HepG2 (cell line): ENCODE results near the gene RGS19. TPM values are rescaled to one million over a fixed set of nuclear protein-coding genes. Genes with fewer than 3 reads are reported as not detected.

Experiments
- ATAC-seq: fragments of 200-7000 bp; cut with Tn5 transposase; 3 replicates; pipeline ENCODE4 v1.9.1; 2020; ENCODE audit warnings: mild to moderate bottlenecking, moderate library complexity
- BruUV-seq: library from RNA; stranded (reverse); fragments of 400-500 nt; replicated peaks from 2 replicates; lab custom pipeline; 2021; lab: Mats Ljungman, UMichigan
- CTCF ChIA-PET: fragments of 300-600 bp; formaldehyde crosslinking; extraction: SDS; loops from one replicate; lab custom pipeline; 2021; ENCODE audit warnings: low total read pairs, inconsistent platforms, low intra/inter-chr PET ratio; lab: Yijun Ruan, JAX
- POLR2A ChIA-PET: fragments of 350-600 bp; sonication (Branson Sonifier 250); formaldehyde crosslinking; loops from one replicate; lab custom pipeline; 2020; ENCODE audit warnings: antibody characterized with exemption, inconsistent platforms; lab: Yijun Ruan, JAX
- DNase-seq: peaks from one replicate; pipeline ENCODE4 v3.0.0-alpha.2; 2015; ENCODE audit warnings: low spot score
- FAIRE-seq: peaks from 3 replicates; lab custom pipeline; 2011; peaks lifted over from hg19 to GRCh38; lab: Jason Lieb, UNC
- H2AFZ ChIP-seq: one replicate; pipeline ENCODE4 v1.6.1; 2011; ENCODE audit warnings: low read length, inconsistent platforms
- H3K27ac ChIP-seq: fragments of 300-600 bp; 3 replicates; pipeline ENCODE4 v1.8.0; 2011; ENCODE audit warnings: mixed run types, mild to moderate bottlenecking, mixed read lengths, low read length, inconsistent platforms; ENCODE audit not compliant: insufficient read depth; ENCODE audit errors: extremely low read length
- H3K27me3 ChIP-seq, 2 experiments: fragments of 200-600 bp in 1 of 2; 2 replicates in 1 of 2; 3 replicates in 1 of 2; pipeline versions ENCODE4 v1.6.0 to v1.8.0; 2011; ENCODE audit warnings: low read length in 2 of 2, mild to moderate bottlenecking in 2 of 2, moderate library complexity in 2 of 2, inconsistent platforms in 1 of 2; ENCODE audit not compliant: insufficient read depth in 2 of 2, control insufficient read depth in 1 of 2
- H3K36me3 ChIP-seq, 2 experiments: fragments of 200-600 bp in 1 of 2; replicated peaks in 1 of 2; 2 replicates in 1 of 2; 3 replicates in 1 of 2; pipeline versions ENCODE4 v1.5.1 to v1.8.0; 2011; ENCODE audit warnings: low read length in 2 of 2, inconsistent platforms in 1 of 2; ENCODE audit not compliant: insufficient read depth in 2 of 2, control insufficient read depth in 1 of 2
- H3K4me1 ChIP-seq: 2 replicates; pipeline ENCODE4 v1.5.1; 2012; ENCODE audit warnings: low read length, inconsistent platforms; ENCODE audit not compliant: insufficient read depth
- H3K4me2 ChIP-seq: 2 replicates; pipeline ENCODE4 v1.6.0; 2011; ENCODE audit warnings: low read depth, low read length, inconsistent platforms
- H3K4me3 ChIP-seq, 3 experiments: fragments of 200-600 bp in 1 of 3; sonication (generic), shearing (Covaris generic) in 1 of 3; replicated peaks in 1 of 3; 2 replicates each; pipeline ENCODE4 v1.5.1; 2011 to 2016; ENCODE audit warnings: low read length in 3 of 3, inconsistent platforms in 2 of 3, low read depth in 2 of 3, mild to moderate bottlenecking in 2 of 3, control low read depth in 1 of 3, mixed read lengths in 1 of 3; ENCODE audit not compliant: insufficient read depth in 1 of 3
- H3K79me2 ChIP-seq: one replicate; pipeline ENCODE4 v1.6.1; 2011; ENCODE audit warnings: low read length, inconsistent platforms; ENCODE audit not compliant: insufficient read depth
- H3K9ac ChIP-seq: 2 replicates; pipeline ENCODE4 v1.6.0; 2011; ENCODE audit warnings: mild to moderate bottlenecking, low read depth, low read length, inconsistent platforms; ENCODE audit not compliant: insufficient read depth
- H3K9me3 ChIP-seq: 2 replicates; pipeline ENCODE4 v1.5.1; 2012; ENCODE audit warnings: mild to moderate bottlenecking, low read length
- H4K20me1 ChIP-seq: 2 replicates; pipeline ENCODE4 v1.6.0; 2011; ENCODE audit warnings: inconsistent platforms, mild to moderate bottlenecking, low read length, moderate library complexity; ENCODE audit not compliant: insufficient read depth
- AGO1 ChIP-seq: fragments of 200-400 bp; formaldehyde crosslinking; IDR thresholded peaks from 2 replicates; pipeline ENCODE4 v1.6.1; 2017; ENCODE audit warnings: mild to moderate bottlenecking, low read depth, low read length, moderate library complexity; ENCODE audit not compliant: poor library complexity, severe bottlenecking
- AGO2 ChIP-seq: fragments of 200-400 bp; formaldehyde crosslinking; optimal IDR thresholded peaks from 2 replicates; pipeline ENCODE3; 2017; ENCODE audit warnings: mild to moderate bottlenecking, low read depth, low read length, moderate library complexity
- CCDC6 ChIP-seq: sonication (generic); formaldehyde crosslinking; IDR thresholded peaks from 2 replicates; pipeline ENCODE4 v1.8.1; 2022; ENCODE audit warnings: mild to moderate bottlenecking, missing genetic modification reagents, moderate library complexity
- CENPT ChIP-seq: sonication (generic); formaldehyde crosslinking; IDR thresholded peaks from 2 replicates; pipeline ENCODE4 v1.8.0; 2022; ENCODE audit warnings: low read depth, mild to moderate bottlenecking, moderate library complexity, missing genetic modification reagents
- CREM ChIP-seq, 2 experiments: sonication (generic) in 1 of 2; formaldehyde crosslinking in 1 of 2; IDR thresholded peaks; 2 replicates each; pipeline versions ENCODE4 v1.4.0 to v1.6.1; 2016 to 2020; ENCODE audit warnings: antibody characterized with exemption in 1 of 2, mild to moderate bottlenecking in 1 of 2, missing genetic modification reagents in 1 of 2
- DR1 ChIP-seq: sonication (generic); formaldehyde crosslinking; IDR thresholded peaks from 2 replicates; pipeline ENCODE4 v1.8.0; 2021; ENCODE audit warnings: mild to moderate bottlenecking, missing genetic modification reagents, inconsistent platforms
- E2F1 ChIP-seq: sonication (generic); formaldehyde crosslinking; IDR thresholded peaks from 2 replicates; pipeline ENCODE4 v1.5.0; 2020; ENCODE audit warnings: missing genetic modification reagents
- HDAC1 ChIP-seq: sonication (generic); formaldehyde crosslinking; IDR thresholded peaks from 2 replicates; pipeline ENCODE4 v1.5.1; 2020; ENCODE audit warnings: mild to moderate bottlenecking, missing genetic modification reagents
- HES4 ChIP-seq: sonication (generic); formaldehyde crosslinking; IDR thresholded peaks from 2 replicates; pipeline ENCODE4 v1.9.0; 2021; ENCODE audit warnings: mild to moderate bottlenecking, missing genetic modification reagents, borderline replicate concordance
- KMT2A ChIP-seq: sonication (generic); formaldehyde crosslinking; IDR thresholded peaks from 2 replicates; pipeline ENCODE4 v1.4.0; 2020; ENCODE audit warnings: missing genetic modification reagents
- MAZ ChIP-seq, 2 experiments: sonication (generic) in 1 of 2; formaldehyde crosslinking in 1 of 2; IDR thresholded peaks; 2 replicates each; pipeline versions ENCODE4 v1.5.0 to v1.6.1; 2012 to 2020; ENCODE audit warnings: low read depth in 2 of 2, mild to moderate bottlenecking in 2 of 2, borderline replicate concordance in 1 of 2, improper control_type of control experiment in 1 of 2, low read length in 1 of 2, missing genetic modification reagents in 1 of 2, moderate library complexity in 1 of 2
- POLR2G ChIP-seq: fragments of 200-400 bp; formaldehyde crosslinking; IDR thresholded peaks from 2 replicates; pipeline ENCODE4 v1.6.1; 2018; ENCODE audit warnings: mild to moderate bottlenecking, low read depth, low read length, moderate library complexity
- RBFOX2 ChIP-seq: fragments of 200-400 bp; formaldehyde crosslinking; IDR thresholded peaks from 2 replicates; pipeline ENCODE4 v1.6.1; 2017; ENCODE audit warnings: low read depth, mild to moderate bottlenecking, low read length
- ZBTB25 ChIP-seq: IDR thresholded peaks from 2 replicates; pipeline ENCODE4 v1.6.1; 2018; ENCODE audit warnings: missing genetic modification reagents
- ZBTB33 ChIP-seq: sonication (generic); formaldehyde crosslinking; IDR thresholded peaks from 2 replicates; pipeline ENCODE4 v1.4.0; 2020; ENCODE audit warnings: missing genetic modification reagents
- ZC3H13 ChIP-seq: sonication (generic); formaldehyde crosslinking; IDR thresholded peaks from 2 replicates; pipeline ENCODE4 v1.8.1; 2023; ENCODE audit warnings: mild to moderate bottlenecking, missing genetic modification reagents, moderate library complexity
- WGBS: methylation state at CpG from one replicate; pipeline ENCODE4 v1.1.6; 2017; ENCODE audit warnings: low lambda C conversion rate; 5-methylcytosine and 5-hydroxymethylcytosine counted together
- in situ Hi-C: cut with HindIII; loops from 2 replicates; pipeline ENCODE4 v1.10.0; 2017; ENCODE audit warnings: low pct_unique_long_range_greater_than_20kb; ENCODE audit not compliant: extremely low pct_ligation_motif_present
- intact Hi-C: fragments of 100-400 bp; cut with micrococcal nuclease; formaldehyde crosslinking; loops from one replicate; pipeline ENCODE4 v1.10.0; 2022; ENCODE audit not compliant: unreplicated experiment
- polyA plus RNA-seq, 8 experiments: library from polyadenylated mRNA; depleted of rRNA in 3 of 8; stranded (reverse) in 7 of 8; unstranded in 1 of 8; fragments of >200 nt; fragmentation: Illumina TruSeq in 4 of 8; extraction: Trizol in 4 of 8; gene quantifications; 2 replicates each; pipeline versions ENCODE4 v1.2.1 to v1.2.3, GENCODE V29; 2011 to 2016; ENCODE audit warnings: low read depth in 4 of 8, missing spikeins in 1 of 8, mixed read lengths in 1 of 8; ENCODE audit not compliant: insufficient read depth in 1 of 8
- total RNA-seq, 5 experiments: library from RNA; depleted of rRNA; stranded (reverse); fragments of >200 nt; fragmentation: Illumina TruSeq; extraction: Trizol; gene quantifications; 2 replicates each; pipeline ENCODE4 v1.2.3, GENCODE V29; 2016; ENCODE audit warnings: low read depth in 1 of 5

The RGS19 gene
- total and polyA plus RNA-seq, 2 of the 13 experiments (the other 11 are each of a cell fraction or from before 2014, with no cell fraction given): 10.7 to 11.9 TPM

- ChIA-PET CTCF (no interaction called here), POLR2A (interaction anchor here (3.6 to 10.1 kb wide), 4 partner anchors 15 to 59 kb away, joined by 32 to 252 read pairs (median 40); partner anchors contain the start of genes PRPF6, SAMD10, SOX18 and TCEA2)
- no peak for FAIRE-seq
- WGBS: 96% methylated on average over 89 of the region's 91 CpGs
- Histone ChIP-seq H3K27ac (peak overlapping the region; percentile 45), H3K4me1 (peaks cover 71% of the 10 kb centered on the region), H3K9me3 (no peaks in the 10 kb centered on the region), H3K4me3 (no peak overlapping the region), H3K79me2 (peaks cover 18% of the 10 kb centered on the region), H3K27me3 (no peaks in the 10 kb centered on the region), H2AFZ (no peak overlapping the region), H3K9ac (no peak overlapping the region), H3K4me2 (no peak overlapping the region), H3K36me3 (peaks cover 6 to 9% of the 10 kb centered on the region in 2 experiments; a peak in 3 of 5 replicates), H4K20me1 (no peaks in the 10 kb centered on the region)
- BruUV-seq: no TSS peak
- intact Hi-C loops: no loop called here
- ATAC-seq: no peak
- DNase-seq: no peak
- in situ Hi-C loops: no loop called here
- TF ChIP-seq RBFOX2: peak; percentile 71
- TF ChIP-seq E2F1 (CRISPR knock-in tag): no peak
- peak; percentile 33; the same call in 1 of the 2 replicates for TF ChIP-seq CENPT (CRISPR knock-in tag)
- no peak for TF ChIP-seq HDAC1 (CRISPR knock-in tag)
- no peak for TF ChIP-seq MAZ (IDR thresholded peaks at IDR 0.05; ENCODE audit: borderline replicate concordance, low read depth, low read length)
- 0 out of 2 replicates have a peak, but pooled peaks have one; percentile 25 for TF ChIP-seq MAZ (CRISPR knock-in tag; IDR thresholded peaks at IDR 0.05; ENCODE audit: low read depth)
- no peak for TF ChIP-seq ZBTB25 (CRISPR knock-in tag)
- 0 out of 2 replicates have a peak, but pooled peaks have one; percentile 16 for TF ChIP-seq DR1 (CRISPR knock-in tag)
- TF ChIP-seq CREM (IDR thresholded peaks at IDR 0.05): no peak
- no peak for TF ChIP-seq CREM (CRISPR knock-in tag; IDR thresholded peaks at IDR 0.05)
- peak; percentile 99 for TF ChIP-seq ZBTB33
- TF ChIP-seq KMT2A (CRISPR knock-in tag): no peak
- TF ChIP-seq CCDC6 (CRISPR knock-in tag): no peak
- 0 out of 2 replicates have a peak, but pooled peaks have one; percentile 4 for TF ChIP-seq POLR2G
- no peak for TF ChIP-seq HES4 (CRISPR knock-in tag)
- peak; percentile 83 for TF ChIP-seq AGO1
- peak; percentile 97 for TF ChIP-seq AGO2
- 0 out of 2 replicates have a peak, but pooled peaks have one; percentile 23 for TF ChIP-seq ZC3H13 (CRISPR knock-in tag)
Measured at GRCh38 chr20:64038565-64039292, 40.6 kb downstream of the RGS19 start.
